NCI-H460 (cell line): ENCODE data around the gene CHMP2A. TPM values are rescaled to one million over a fixed set of nuclear protein-coding genes. Genes with fewer than 3 reads are reported as not detected.

Source experiments
- DNase-seq: peaks from one replicate; pipeline ENCODE4 v3.0.0-alpha.2; 2016; ENCODE audit warnings: low read depth; ENCODE audit errors: extremely low read depth
- total RNA-seq: library from RNA; depleted of rRNA; stranded (reverse); fragments of >200 nt; shearing (Covaris generic); gene quantifications from 2 replicates; pipeline ENCODE4 v1.2.3, GENCODE V29; 2014

The CHMP2A gene
- total RNA-seq, 1 experiment from 2014 or later: 102 TPM

GRCh38 chr19:58570770-58571574 is 16.1 kb upstream of the CHMP2A start:
- DNase-seq: no peak

GRCh38 chr19:58569943-58570670 is 15.2 kb upstream of the CHMP2A start:
- DNase-seq: no peak

GRCh38 chr19:58569191-58569942 is 14.5 kb upstream of the CHMP2A start:
- no peak for DNase-seq

GRCh38 chr19:58568453-58569130 is 13.7 kb upstream of the CHMP2A start:
- no peak for DNase-seq

GRCh38 chr19:58566989-58567388 is 12.1 kb upstream of the CHMP2A start:
- no peak for DNase-seq

GRCh38 chr19:58563823-58564222 is 8.9 kb upstream of the CHMP2A start:
- no peak for DNase-seq

- DNase-seq: no peak
These were observed 8.2 kb upstream of the CHMP2A start for GRCh38 chr19:58563034-58563573.

- no peak for DNase-seq
These were observed 7.5 kb upstream of the CHMP2A start for GRCh38 chr19:58562122-58563033.

GRCh38 chr19:58561373-58562121 is 6.6 kb upstream of the CHMP2A start:
- no peak for DNase-seq

- no peak for DNase-seq
These were observed 6.0 kb upstream of the CHMP2A start for GRCh38 chr19:58560921-58561320.

- no peak for DNase-seq
These were observed 5.3 kb upstream of the CHMP2A start for GRCh38 chr19:58560007-58560887.

GRCh38 chr19:58559275-58560006 is 4.5 kb upstream of the CHMP2A start:
- DNase-seq: peak; percentile 88

GRCh38 chr19:58558623-58559274 is 3.8 kb upstream of the CHMP2A start:
- peak; percentile 95 for DNase-seq

GRCh38 chr19:58558066-58558622 is 3.2 kb upstream of the CHMP2A start, which contains the start of gene UBE2M:
TSS of gene UBE2M (minus strand) at chr19:58558611. CDS start at chr19:58558381, 230 bp downstream.
- no peak for DNase-seq

GRCh38 chr19:58557221-58558065 is 2.5 kb upstream of the CHMP2A start:
- no peak for DNase-seq
